Neuronal stem cell (in vitro differentiated cells): ENCODE data around the gene KCNA3.
A peak's percentile ranks its signal among the peaks of the same experiment; 100 is the strongest.

ENCODE experiments used
- DNase-seq: peaks from one replicate; pipeline ENCODE4 v3.0.0-alpha.2; 2013; ENCODE audit warnings: low spot score
- H2AFZ ChIP-seq: one replicate; pipeline ENCODE4 v1.6.1; 2013; ENCODE audit warnings: mild to moderate bottlenecking, low read length, inconsistent platforms
- H2AK5ac ChIP-seq: 2 replicates; pipeline ENCODE4 v1.6.1; 2013; ENCODE audit warnings: low read depth, mild to moderate bottlenecking, inconsistent platforms, low read length, moderate library complexity, mixed read lengths
- H2BK120ac ChIP-seq: 2 replicates; pipeline ENCODE4 v1.6.1; 2013; ENCODE audit warnings: low read depth, mild to moderate bottlenecking, inconsistent platforms, low read length, moderate library complexity, mixed read lengths
- H2BK12ac ChIP-seq: one replicate; pipeline ENCODE4 v1.6.1; 2013; ENCODE audit warnings: low read length, inconsistent platforms
- H2BK15ac ChIP-seq: 2 replicates; pipeline ENCODE4 v1.6.1; 2013; ENCODE audit warnings: mild to moderate bottlenecking, low read length, inconsistent platforms, mixed read lengths
- H2BK5ac ChIP-seq: one replicate; pipeline ENCODE4 v1.6.1; 2013; ENCODE audit warnings: inconsistent platforms, mild to moderate bottlenecking, low read length, moderate library complexity
- H3K14ac ChIP-seq: one replicate; pipeline ENCODE4 v1.6.1; 2013; ENCODE audit warnings: low read length, inconsistent platforms
- H3K18ac ChIP-seq: 2 replicates; pipeline ENCODE4 v1.6.1; 2013; ENCODE audit warnings: low read length, inconsistent platforms
- H3K23ac ChIP-seq: 2 replicates; pipeline ENCODE4 v1.6.1; 2013; ENCODE audit warnings: low read depth, mild to moderate bottlenecking, mixed read lengths, low read length, inconsistent platforms; ENCODE audit not compliant: poor library complexity
- H3K27ac ChIP-seq: replicated peaks from 3 replicates; pipeline ENCODE4 v1.5.1; 2013; ENCODE audit warnings: low read length, inconsistent platforms
- H3K27me3 ChIP-seq, 3 experiments: 2 replicates each; pipeline ENCODE4 v1.6.1; 2013; ENCODE audit warnings: low read length in 3 of 3, mild to moderate bottlenecking in 2 of 3, inconsistent platforms in 1 of 3, low read depth in 1 of 3, mixed read lengths in 1 of 3, moderate library complexity in 1 of 3; ENCODE audit not compliant: control insufficient read depth in 3 of 3, insufficient read depth in 3 of 3
- H3K36me3 ChIP-seq, 2 donors: replicated peaks in 1 of 2; 2 replicates each; pipeline ENCODE4 v1.6.1; 2013; ENCODE audit warnings: low read length in 2 of 2; ENCODE audit not compliant: control insufficient read depth in 2 of 2, insufficient read depth in 2 of 2
- H3K4ac ChIP-seq: 2 replicates; pipeline ENCODE4 v1.6.1; 2013; ENCODE audit warnings: inconsistent platforms, mild to moderate bottlenecking, low read length, moderate library complexity
- H3K4me1 ChIP-seq, 2 donors: 1 replicate in 1 of 2; 2 replicates in 1 of 2; pipeline ENCODE4 v1.6.1; 2013; ENCODE audit warnings: low read length in 2 of 2, low read depth in 1 of 2; ENCODE audit not compliant: control insufficient read depth in 2 of 2, insufficient read depth in 1 of 2
- H3K4me2 ChIP-seq: one replicate; pipeline ENCODE4 v1.6.1; 2013; ENCODE audit warnings: mild to moderate bottlenecking, low read length, inconsistent platforms; ENCODE audit not compliant: insufficient read depth, poor library complexity, severe bottlenecking
- H3K4me3 ChIP-seq, 2 donors: 2 replicates each; pipeline ENCODE4 v1.5.1; 2013; ENCODE audit warnings: low read length in 2 of 2, mild to moderate bottlenecking in 2 of 2, inconsistent platforms in 1 of 2, moderate library complexity in 1 of 2
- H3K79me1 ChIP-seq: one replicate; pipeline ENCODE4 v1.6.1; 2013; ENCODE audit warnings: low read depth, mild to moderate bottlenecking, inconsistent platforms, low read length, moderate library complexity
- H3K9ac ChIP-seq: one replicate; pipeline ENCODE4 v1.6.1; 2013; ENCODE audit warnings: mild to moderate bottlenecking, low read depth, low read length, inconsistent platforms; ENCODE audit not compliant: poor library complexity
- H3K9me3 ChIP-seq, 2 donors: replicated peaks in 1 of 2; 2 replicates each; pipeline versions ENCODE3 to v1.6.1; 2013; ENCODE audit warnings: low read length in 2 of 2, mild to moderate bottlenecking in 2 of 2, inconsistent platforms in 1 of 2, low read depth in 1 of 2, mixed read lengths in 1 of 2, moderate library complexity in 1 of 2; ENCODE audit not compliant: control insufficient read depth in 2 of 2, insufficient read depth in 1 of 2
- H4K8ac ChIP-seq: one replicate; pipeline ENCODE4 v1.6.1; 2013; ENCODE audit warnings: low read depth, mild to moderate bottlenecking, inconsistent platforms, low read length, moderate library complexity
- H4K91ac ChIP-seq: one replicate; pipeline ENCODE4 v1.6.1; 2013; ENCODE audit warnings: low read length, low read depth, mild to moderate bottlenecking, inconsistent platforms; ENCODE audit not compliant: poor library complexity
- WGBS, 2 donors: extraction: QIAGEN DNeasy Blood & Tissue Kit; methylation state at CpG; one replicate each; pipeline ENCODE4 v1.1.7; 2013; ENCODE audit warnings: missing lambda C conversion rate in 2 of 2, mixed read lengths in 1 of 2; ENCODE audit not compliant: insufficient read length in 2 of 2, insufficient replicate concordance in 1 of 2; ENCODE audit errors: extremely low coverage in 2 of 2; 5-methylcytosine and 5-hydroxymethylcytosine counted together

Gene KCNA3

GRCh38 chr1:110672753-110673108, 2.0 kb downstream of the KCNA3 start:
- H3K23ac ChIP-seq: no peak overlapping the region
- peaks cover 9 to 39% (median 13%) of the 10 kb centered on the region in 3 experiments for H3K27me3 ChIP-seq
- H3K9ac ChIP-seq: peak overlapping the region; percentile 12
- no peak overlapping the region for H2BK15ac ChIP-seq
- H3K79me1 ChIP-seq: no peaks in the 10 kb centered on the region
- H3K27ac ChIP-seq: no peak overlapping the region
- no peak overlapping the region for H2BK5ac ChIP-seq
- WGBS, 2 donors: no CpG with 5 or more reads among the region's 4 CpGs
- no peak overlapping the region for H4K91ac ChIP-seq
- H2BK120ac ChIP-seq: no peak overlapping the region
- no peak overlapping the region for H2BK12ac ChIP-seq
- DNase-seq: no peak
- H3K4ac ChIP-seq: no peak overlapping the region
- peaks cover 12 to 13% of the 10 kb centered on the region in 2 donors for H3K9me3 ChIP-seq
- H3K4me1 ChIP-seq: peaks cover 2 to 19% of the 10 kb centered on the region in 2 donors
- no peak overlapping the region for H3K14ac ChIP-seq
- H3K4me3 ChIP-seq: no peak overlapping the region
- no peak overlapping the region for H4K8ac ChIP-seq
- H2AK5ac ChIP-seq: no peak overlapping the region
- H3K18ac ChIP-seq: no peak overlapping the region
- no peak overlapping the region for H3K4me2 ChIP-seq
- no peaks in the 10 kb centered on the region for H3K36me3 ChIP-seq
- no peak overlapping the region for H2AFZ ChIP-seq

- WGBS, 2 donors: no CpG with 5 or more reads among the region's 12 CpGs
Measured at GRCh38 chr1:110672001-110672752, 2.6 kb downstream of the KCNA3 start.

GRCh38 chr1:110671361-110671760, 3.4 kb downstream of the KCNA3 start:
- H3K27ac ChIP-seq: no peak overlapping the region

More at GRCh38 chr1:110672001-110672752, 2.6 kb downstream of the KCNA3 start:
- no peak overlapping the region for H4K8ac ChIP-seq
- peaks cover 2 to 19% of the 10 kb centered on the region in 2 donors for H3K4me1 ChIP-seq
- no peak overlapping the region for H2AK5ac ChIP-seq
- no peak overlapping the region for H3K4me2 ChIP-seq
- H3K4ac ChIP-seq: no peak overlapping the region
- H2BK15ac ChIP-seq: no peak overlapping the region
- no peak overlapping the region for H3K4me3 ChIP-seq
- no peak overlapping the region for H3K27ac ChIP-seq
- H4K91ac ChIP-seq: no peak overlapping the region
- no peak overlapping the region for H3K9ac ChIP-seq
- no peak overlapping the region for H3K18ac ChIP-seq
- no peaks in the 10 kb centered on the region for H3K36me3 ChIP-seq
- DNase-seq: peak; percentile 33
- H2BK5ac ChIP-seq: no peak overlapping the region
- H2BK12ac ChIP-seq: no peak overlapping the region
- H2AFZ ChIP-seq: no peak overlapping the region
- peaks cover 9 to 39% (median 13%) of the 10 kb centered on the region in 3 experiments for H3K27me3 ChIP-seq
- no peak overlapping the region for H3K14ac ChIP-seq
- H3K9me3 ChIP-seq: peaks cover 12 to 13% of the 10 kb centered on the region in 2 donors
- no peak overlapping the region for H2BK120ac ChIP-seq
- no peaks in the 10 kb centered on the region for H3K79me1 ChIP-seq
- no peak overlapping the region for H3K23ac ChIP-seq

GRCh38 chr1:110668549-110668948, 6.2 kb downstream of the KCNA3 start:
- Histone ChIP-seq H4K91ac (no peak overlapping the region), H2BK120ac (no peak overlapping the region), H3K27me3 (peaks cover 0 to 18% (median 9%) of the 10 kb centered on the region in 3 experiments), H3K4me1 (peaks cover 0 to 19% of the 10 kb centered on the region in 2 donors), H3K14ac (no peak overlapping the region), H2AFZ (no peak overlapping the region), H3K18ac (no peak overlapping the region), H3K79me1 (no peaks in the 10 kb centered on the region), H2BK12ac (no peak overlapping the region), H3K4me3 (no peak overlapping the region), H2AK5ac (no peak overlapping the region), H3K9ac (no peak overlapping the region), H3K4ac (no peak overlapping the region), H3K4me2 (no peak overlapping the region), H3K27ac (no peak overlapping the region), H3K9me3 (peaks cover 6 to 9% of the 10 kb centered on the region in 2 donors), H2BK5ac (no peak overlapping the region), H2BK15ac (no peak overlapping the region), H3K36me3 (no peaks in the 10 kb centered on the region), H3K23ac (no peak overlapping the region), H4K8ac (no peak overlapping the region)
- DNase-seq: no peak
- WGBS, 2 donors: no CpG with 5 or more reads among the region's 4 CpGs

More at GRCh38 chr1:110671361-110671760, 3.4 kb downstream of the KCNA3 start:
- Histone ChIP-seq H3K4me1 (peaks cover 2 to 19% of the 10 kb centered on the region in 2 donors), H3K36me3 (no peaks in the 10 kb centered on the region), H4K91ac (no peak overlapping the region), H2BK5ac (no peak overlapping the region), H2AK5ac (no peak overlapping the region), H3K4me2 (no peak overlapping the region), H2BK12ac (no peak overlapping the region), H2BK15ac (no peak overlapping the region), H3K9me3 (peaks cover 12 to 13% of the 10 kb centered on the region in 2 donors), H3K4me3 (no peak overlapping the region), H3K9ac (no peak overlapping the region), H3K14ac (no peak overlapping the region), H3K18ac (no peak overlapping the region), H3K27me3 (peaks cover 9 to 37% (median 13%) of the 10 kb centered on the region in 3 experiments), H2BK120ac (no peak overlapping the region), H3K23ac (no peak overlapping the region), H3K4ac (no peak overlapping the region), H2AFZ (no peak overlapping the region), H4K8ac (no peak overlapping the region), H3K79me1 (no peaks in the 10 kb centered on the region)
- WGBS, 2 donors: no CpG with 5 or more reads among the region's 2 CpGs
- no peak for DNase-seq
